DND-41 (cell line): ENCODE data around the gene C6orf89.

ENCODE experiments used
- CTCF ChIP-seq: IDR thresholded peaks from 2 replicates; pipeline ENCODE4 v1.5.1; 2012; ENCODE audit warnings: borderline replicate concordance, low read length, moderate library complexity, mild to moderate bottlenecking; ENCODE audit not compliant: poor library complexity, severe bottlenecking; ENCODE audit errors: extremely low read depth
- EZH2 ChIP-seq: IDR thresholded peaks from 3 replicates; pipeline ENCODE4 v1.6.1; 2012; ENCODE audit warnings: borderline replicate concordance, low read depth, mild to moderate bottlenecking, moderate library complexity, low read length, inconsistent platforms; ENCODE audit not compliant: severe bottlenecking

DNA sequence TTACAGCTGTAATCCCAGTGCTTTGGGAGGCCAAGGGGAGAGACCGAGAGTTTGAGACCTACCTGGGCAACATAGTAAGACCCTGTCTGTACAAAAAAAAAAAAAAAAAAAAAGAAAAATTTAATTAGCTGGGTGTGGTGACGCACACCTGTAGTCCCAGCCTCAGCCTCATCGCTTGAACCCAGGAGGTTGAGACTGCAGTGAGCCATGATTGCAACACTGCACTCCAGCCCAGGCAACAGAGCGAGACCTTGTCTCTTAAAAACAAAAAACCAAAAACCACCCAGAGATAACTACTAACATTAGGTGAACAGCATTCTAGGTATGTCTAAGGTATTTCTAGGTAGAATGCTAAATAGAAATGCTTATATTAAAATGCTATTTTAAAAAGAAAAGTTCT, 47.8 kb downstream of the C6orf89 start:
- TF ChIP-seq CTCF (no peak), EZH2 (no peak)
